NCI-H2171 (cell line): Measurements from ENCODE around the gene MAML2.

Experiments used
- DNase-seq: peaks from one replicate; lab custom pipeline; 2025; lab: John Stamatoyannopoulos, UW

Gene MAML2

GRCh38 chr11:96342961-96343711, at the start of gene MAML2:
Gene MAML2 (minus strand): TSS chr11:96343195. CDS start chr11:96341895, 1,300 bp downstream.
- DNase-seq, result peak; percentile 84

DNA sequence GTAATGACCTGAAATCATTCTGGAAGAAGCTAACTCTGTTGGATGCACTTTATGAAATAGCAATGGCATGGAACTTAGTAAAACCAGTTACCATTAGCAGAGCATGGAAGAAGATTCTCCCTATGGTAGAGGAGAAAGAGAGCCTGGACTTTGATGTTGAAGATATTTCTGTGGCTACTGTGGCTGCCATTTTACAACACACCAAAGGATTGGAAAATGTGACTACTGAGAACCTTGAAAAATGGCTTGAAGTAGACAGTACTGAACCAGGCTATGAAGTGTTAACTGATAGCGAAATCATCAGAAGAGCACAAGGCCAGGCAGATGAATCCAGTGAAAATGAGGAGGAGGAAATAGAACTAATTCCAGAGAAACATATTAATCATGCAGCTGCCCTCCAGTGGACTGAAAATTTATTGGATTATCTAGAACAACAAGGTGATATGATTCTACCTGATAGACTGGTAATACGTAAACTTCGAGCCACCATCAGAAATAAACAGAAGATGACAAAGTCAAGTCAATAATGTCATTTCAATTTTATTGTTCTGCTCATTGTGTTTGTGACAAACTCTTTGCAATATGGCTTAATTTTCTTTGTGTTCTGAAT, 48.8 kb upstream of the MAML2 start:
- no peak for DNase-seq

- DNase-seq, result no peak
Observed at GRCh38 chr11:96390488-96390792, 47.4 kb upstream of the MAML2 start.

DNA sequence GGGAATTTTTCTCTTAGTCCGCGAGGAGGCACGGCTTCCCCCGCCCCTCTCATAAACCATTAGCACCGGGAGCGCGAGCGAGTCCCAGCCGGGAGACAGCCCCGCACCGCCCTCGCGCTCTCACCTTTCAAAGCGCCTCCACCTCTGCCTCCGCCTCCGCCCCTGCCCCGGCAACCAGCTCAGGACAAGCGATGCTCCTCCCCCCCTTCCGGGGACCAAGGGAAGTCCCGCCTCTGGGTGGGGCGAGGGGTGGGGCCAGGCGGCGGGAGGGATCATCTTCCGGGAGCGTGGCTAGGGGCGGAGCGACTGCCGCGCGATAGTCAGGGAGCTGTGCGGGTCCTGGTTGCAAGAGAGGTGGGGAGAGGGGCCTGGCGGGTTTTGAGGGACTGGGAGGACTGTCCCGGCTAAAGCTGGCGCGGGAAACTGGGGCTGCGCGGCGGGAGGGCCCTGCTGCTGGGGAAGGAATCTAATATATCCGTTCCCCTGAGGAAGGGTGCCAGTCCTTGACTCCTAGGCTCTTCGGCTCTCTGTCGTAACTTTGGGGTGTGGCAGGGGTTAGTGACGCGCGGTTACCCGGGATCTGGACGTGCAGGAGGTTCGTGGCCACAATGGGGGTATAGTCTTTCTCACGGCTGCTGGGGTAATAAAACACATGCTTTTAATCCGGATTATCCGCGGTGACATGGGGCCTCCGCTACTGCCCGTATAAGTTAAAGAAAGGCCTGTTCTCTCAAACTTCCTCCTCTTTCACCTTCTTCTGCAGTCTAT, 46.9 kb upstream of the MAML2 start, which contains the start of the genes CCDC82 and JRKL:
CCDC82 (minus strand) TSS at position 193 of the 768 bp plus-strand sequence. CDS start 5,165 bp downstream, outside the sequence.
JRKL (plus strand) TSS at position 294 of the 768 bp plus-strand sequence. CDS start 637 bp downstream, outside the sequence.
- DNase-seq, result peak; percentile 96

GRCh38 chr11:96388891-96389719, 46.1 kb upstream of the MAML2 start:
- peak; percentile 65 for DNase-seq

- DNase-seq, result no peak
Observed at GRCh38 chr11:96385187-96385586, 42.2 kb upstream of the MAML2 start.

- no peak for DNase-seq
Observed at GRCh38 chr11:96384156-96384555, 41.2 kb upstream of the MAML2 start.

DNA sequence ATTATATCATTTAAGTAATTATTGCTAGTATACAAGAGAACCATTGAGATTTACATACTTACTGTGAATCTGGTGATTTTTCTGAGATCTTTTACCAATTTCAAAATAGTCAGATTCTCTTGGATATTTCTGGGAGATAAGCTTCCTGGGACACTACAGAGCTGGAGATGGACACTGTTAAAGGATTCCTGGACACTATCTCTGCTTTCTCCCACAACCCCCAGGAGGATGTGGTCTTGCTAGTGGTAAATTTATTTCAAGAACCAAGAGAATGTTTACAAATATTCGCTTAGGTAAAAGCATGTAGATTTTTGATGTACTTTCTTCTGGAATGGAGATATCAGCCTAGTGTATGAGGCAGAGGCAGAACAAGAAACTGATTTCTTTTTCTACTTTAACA, 33.8 kb upstream of the MAML2 start:
- no peak for DNase-seq

DNA sequence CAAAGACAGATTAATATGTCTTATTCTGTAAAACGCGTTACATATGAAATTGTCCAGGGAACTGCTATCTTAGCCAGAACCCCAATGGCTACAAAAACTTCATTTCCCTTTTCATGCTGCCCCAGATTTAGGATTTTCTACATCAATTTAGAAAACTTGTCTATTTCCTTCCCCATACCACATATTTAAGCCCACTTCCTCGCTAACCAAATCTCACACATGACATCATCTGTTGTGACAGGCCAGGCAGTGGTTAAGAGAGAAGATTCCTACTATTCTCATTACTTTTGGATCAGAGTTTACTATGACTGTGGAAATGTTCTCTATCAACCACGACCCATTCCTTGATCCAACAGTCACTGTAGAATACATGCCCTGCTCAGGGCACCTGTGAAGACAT, 30.8 kb upstream of the MAML2 start:
- DNase-seq, result no peak

DNA sequence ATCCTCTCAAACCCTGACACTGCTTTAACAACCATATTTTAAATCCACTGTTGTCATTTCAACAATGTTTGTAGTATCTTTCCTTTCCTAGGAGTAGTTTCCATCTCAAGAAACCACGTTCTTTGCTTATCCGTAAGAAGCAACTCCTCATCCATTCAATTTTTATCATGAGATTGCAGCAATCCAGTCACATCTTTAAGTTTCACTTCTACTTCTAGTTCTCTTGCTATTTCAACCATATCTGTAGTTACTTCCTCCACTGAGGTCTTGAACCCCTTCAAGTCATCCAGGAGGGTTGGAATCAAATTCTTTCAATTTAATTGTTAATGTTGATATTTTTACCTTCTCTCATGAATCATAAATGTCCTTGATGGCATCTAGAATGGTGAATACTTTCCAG, 24.3 kb upstream of the MAML2 start:
- DNase-seq, result no peak

- DNase-seq, result no peak
Observed at GRCh38 chr11:96366024-96366423, 23.0 kb upstream of the MAML2 start.

GRCh38 chr11:96365493-96365892, 22.5 kb upstream of the MAML2 start:
- no peak for DNase-seq

GRCh38 chr11:96361778-96362177, 18.8 kb upstream of the MAML2 start:
- no peak for DNase-seq

DNA sequence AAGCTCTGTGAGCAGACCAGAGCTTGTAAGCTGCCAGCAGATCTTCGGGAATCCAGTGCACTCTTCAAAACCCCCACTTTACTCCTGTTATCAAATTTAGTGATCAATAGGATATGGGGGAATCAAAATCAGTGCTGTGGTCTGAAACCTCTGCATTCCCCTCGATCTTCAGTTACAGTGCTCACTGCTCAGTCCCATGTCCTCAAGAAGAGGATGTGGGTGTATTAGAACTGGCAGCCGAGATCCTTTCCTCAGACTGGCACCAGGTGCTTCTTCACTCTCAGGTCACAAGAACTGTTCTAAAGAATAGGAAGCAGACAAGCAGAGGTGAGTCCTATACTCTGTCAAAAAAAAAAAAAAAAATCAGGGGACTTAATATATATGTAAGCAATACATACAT, 15.3 kb upstream of the MAML2 start:
- DNase-seq, result no peak

DNA sequence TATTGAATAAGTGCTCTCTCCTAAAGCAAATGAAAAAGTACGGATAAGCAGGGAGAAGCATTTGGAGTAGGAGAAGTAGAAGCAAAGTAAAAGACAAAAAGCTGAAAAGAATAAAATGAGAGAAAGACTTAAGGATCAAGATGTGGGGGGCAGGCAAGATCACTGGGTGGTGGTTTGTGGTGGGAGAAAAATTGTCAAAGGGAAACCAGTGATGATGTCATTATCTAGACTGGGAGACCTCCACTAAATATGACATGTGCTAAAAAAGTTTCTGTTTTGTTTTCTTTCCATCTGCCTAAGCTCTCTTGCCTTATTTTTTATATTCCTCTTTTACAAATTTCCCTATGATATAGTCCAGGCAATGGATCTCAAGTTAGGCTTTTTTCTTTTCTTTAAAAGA, 14.8 kb upstream of the MAML2 start:
- DNase-seq, result no peak

DNA sequence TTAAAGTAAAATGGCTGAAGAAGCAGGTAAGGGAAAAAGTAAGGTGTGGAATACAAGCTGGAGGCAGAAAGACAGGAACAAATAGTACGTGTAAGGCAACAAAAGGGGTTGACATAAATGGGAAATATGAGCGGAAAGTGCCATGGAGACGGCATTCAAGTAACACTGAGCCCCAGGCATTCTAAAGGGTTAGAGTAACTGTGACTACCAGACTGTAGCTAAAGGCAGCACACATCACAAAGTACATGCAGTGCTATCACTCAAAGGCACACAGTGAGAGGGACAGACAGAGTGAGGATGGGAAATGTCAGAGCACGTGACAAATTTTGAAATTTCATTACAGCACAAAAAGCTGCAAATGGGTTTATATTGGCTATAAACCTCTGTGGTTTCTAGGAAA, 13.9 kb upstream of the MAML2 start:
- DNase-seq, result no peak

- DNase-seq, result no peak
Observed at GRCh38 chr11:96342014-96342960, 708 bp downstream of the MAML2 start.

DNA sequence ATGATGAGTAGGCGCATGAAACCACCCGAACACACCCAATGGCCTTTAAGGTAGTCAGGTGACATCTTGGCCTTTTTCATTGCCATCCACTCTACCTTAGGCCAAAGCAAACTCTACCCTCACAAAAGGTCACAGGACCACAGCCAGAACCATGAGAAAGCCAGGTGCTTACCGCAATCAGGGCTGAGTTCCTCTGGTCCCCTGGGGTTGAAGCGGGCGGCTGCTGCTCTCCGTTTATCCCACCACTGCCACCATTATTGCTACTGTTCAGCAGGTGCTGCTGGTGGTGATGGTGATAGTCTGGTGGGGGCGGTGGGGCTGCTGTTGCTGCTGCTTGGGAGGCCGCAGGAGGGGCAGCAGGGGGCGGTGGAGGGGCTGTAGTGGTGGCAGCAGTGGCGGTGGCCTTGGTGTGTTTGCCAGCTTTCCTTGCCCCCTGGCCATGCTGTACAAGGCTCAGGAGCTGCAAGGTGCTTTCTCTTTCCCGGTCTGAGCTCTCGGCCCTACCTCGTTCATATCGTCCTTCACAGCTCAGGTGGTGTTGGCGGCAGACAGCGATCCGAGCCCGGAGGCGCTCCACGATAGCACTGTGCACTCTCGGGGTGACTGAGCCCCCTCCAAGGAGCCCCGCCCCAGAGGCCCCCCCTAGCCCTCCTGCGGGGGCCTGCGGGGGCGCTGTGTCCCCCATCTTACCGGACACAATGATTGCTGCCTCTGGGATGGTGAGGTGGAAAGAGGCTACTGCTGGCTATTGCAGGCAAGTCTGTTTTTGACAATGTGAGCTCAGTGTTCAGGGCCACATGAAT, 1.6 kb downstream of the MAML2 start:
- no peak for DNase-seq

GRCh38 chr11:96340555-96340885, 2.5 kb downstream of the MAML2 start:
- DNase-seq, result no peak
